Body of pancreas (tissue), 4 donors: ENCODE results near the gene ADPRHL1. TPM values are rescaled to one million over a fixed set of nuclear protein-coding genes. Genes with fewer than 3 reads are reported as not detected.

ENCODE experiments used
- ATAC-seq: fragments of 150-250 bp; one replicate; pipeline ENCODE4 v1.9.1; 2016
- DNase-seq, 4 donors: peaks; one replicate each; pipeline ENCODE4 v3.0.0-alpha.2; 2019
- H3K27ac ChIP-seq, 4 donors: fragments of 200-600 bp; sonication (generic); 1 replicate in 3 of 4; 2 replicates in 1 of 4; pipeline versions ENCODE4 v1.5.1 to v1.6.1; 2016 to 2019; ENCODE audit warnings: mild to moderate bottlenecking in 1 of 4, mixed read lengths in 1 of 4, moderate library complexity in 1 of 4
- H3K27me3 ChIP-seq, 2 donors: fragments of 200-600 bp; sonication (generic); one replicate each; pipeline ENCODE4 v1.6.0; 2016; ENCODE audit warnings: mild to moderate bottlenecking in 1 of 2
- H3K36me3 ChIP-seq, 2 donors: fragments of 200-600 bp; sonication (generic); replicated peaks in 1 of 2; 2 replicates each; pipeline ENCODE4 v1.5.1; 2016; ENCODE audit warnings: low read depth in 2 of 2; ENCODE audit not compliant: insufficient read depth in 1 of 2
- H3K4me1 ChIP-seq: fragments of 200-600 bp; sonication (generic); one replicate; pipeline ENCODE4 v1.6.0; 2016
- H3K4me3 ChIP-seq, 2 donors: fragments of 200-600 bp; sonication (generic); 1 replicate in 1 of 2; 2 replicates in 1 of 2; pipeline ENCODE4 v1.5.1; 2016 to 2019
- H3K9me3 ChIP-seq, 3 donors: fragments of 200-600 bp; sonication (generic); 1 replicate in 2 of 3; 2 replicates in 1 of 3; pipeline ENCODE4 v1.5.1; 2016
- CTCF ChIP-seq, 7 experiments: fragments of 450-650 bp in 4 of 7; fragments of 200-600 bp in 3 of 7; sonication (generic) in 3 of 7; IDR thresholded peaks; one replicate each; pipeline ENCODE4 v1.5.1; 2016 to 2019; ENCODE audit warnings: antibody characterized with exemption in 7 of 7
- WGBS, 2 donors: methylation state at CpG; one replicate each; pipeline ENCODE4 v1.1.5; 2017; 5-methylcytosine and 5-hydroxymethylcytosine counted together
- intact Hi-C: fragments of 100-400 bp; cut with DNase I; formaldehyde crosslinking; loops from one replicate; pipeline ENCODE4 v1.15.1; 2023
- small RNA-seq: library from RNA; depleted of rRNA; stranded (forward); fragments of <200 nt; gene quantifications from one replicate; pipeline ENCODE3, GENCODE V24; 2016
- total RNA-seq, 2 donors: library from RNA; depleted of rRNA; stranded (reverse); fragments of >200 nt; gene quantifications; one replicate each; pipeline ENCODE4 v1.1.0, GENCODE V29; 2016

Gene ADPRHL1
- total RNA-seq, 2 donors from 2014 or later, result 6.0 to 15.8 TPM

- no peak for ATAC-seq
- WGBS, 2 donors, result 87 to 91% methylated on average over 20 to 30 of the region's 32 CpGs
- TF ChIP-seq CTCF (IDR thresholded peaks at IDR 0.05), result no peak
Observed at GRCh38 chr13:113350065-113350937, 103.0 kb downstream of the ADPRHL1 start.

More at GRCh38 chr13:113350065-113350937, 103.0 kb downstream of the ADPRHL1 start:
- no peaks in the 10 kb centered on the region for H3K4me1 ChIP-seq
- no peak overlapping the region for H3K4me3 ChIP-seq
- H3K27me3 ChIP-seq, result no peaks in the 10 kb centered on the region
- no peak for DNase-seq
- no peak overlapping the region for H3K27ac ChIP-seq
- intact Hi-C loops, result no loop called here
- no peaks in the 10 kb centered on the region for H3K36me3 ChIP-seq
- no peaks in the 10 kb centered on the region for H3K9me3 ChIP-seq

Small RNA genes within 50 kb of the gene (small RNA-seq; reads per million reads assigned to genes)
- not detected for gene RNU1-16P

Other genes starting within 250 kb of the ADPRHL1 start
- 10 to 100 TPM; 23.7 to 33.7 TPM for gene PCID2, start 244.8 kb downstream of the ADPRHL1 start, total RNA-seq
- gene CUL4A, start 243.9 kb downstream of the ADPRHL1 start, total RNA-seq, result 10 to 100 TPM; 44.4 to 62.3 TPM
- 10 to 100 TPM; 68.5 to 92.6 TPM for gene LAMP1, start 156.2 kb downstream of the ADPRHL1 start, total RNA-seq
- gene GRTP1, start 89.4 kb downstream of the ADPRHL1 start, total RNA-seq, result 1 to 10 TPM; 7.3 to 8.9 TPM
- gene DCUN1D2, start 37.2 kb upstream of the ADPRHL1 start, total RNA-seq, result 10 to 100 TPM; 12.2 to 14.5 TPM
- 10 to 100 TPM; 16.5 to 22.8 TPM for gene TFDP1, start 131.3 kb upstream of the ADPRHL1 start, total RNA-seq
- not detected for gene ATP4B, start 204.7 kb upstream of the ADPRHL1 start, total RNA-seq
- not detected for gene GRK1, start 213.7 kb upstream of the ADPRHL1 start, total RNA-seq